Mammary epithelial cell (primary cell): Measurements from ENCODE around the gene HSPA12B.

Experiments used
- EZH2 ChIP-seq: IDR thresholded peaks from 2 replicates; pipeline ENCODE4 v1.6.1; 2012; ENCODE audit warnings: low read length, inconsistent platforms, borderline replicate concordance
- TF ChIP-seq, protein P1 (sequence below), 2 donors: IDR thresholded peaks in 1 of 2; conservative IDR thresholded peaks in 1 of 2; 2 replicates each; pipeline ENCODE4 v1.5.1; 2011 to 2012; ENCODE audit warnings: inconsistent platforms in 2 of 2, low read length in 2 of 2, mild to moderate bottlenecking in 2 of 2, control low read depth in 1 of 2, low read depth in 1 of 2; ENCODE audit not compliant: insufficient read depth in 1 of 2; ENCODE audit errors: extremely low read depth in 1 of 2

GRCh38 chr20:3798373-3798768 is 65.9 kb downstream of the HSPA12B start:
- TF ChIP-seq, protein P1, sequence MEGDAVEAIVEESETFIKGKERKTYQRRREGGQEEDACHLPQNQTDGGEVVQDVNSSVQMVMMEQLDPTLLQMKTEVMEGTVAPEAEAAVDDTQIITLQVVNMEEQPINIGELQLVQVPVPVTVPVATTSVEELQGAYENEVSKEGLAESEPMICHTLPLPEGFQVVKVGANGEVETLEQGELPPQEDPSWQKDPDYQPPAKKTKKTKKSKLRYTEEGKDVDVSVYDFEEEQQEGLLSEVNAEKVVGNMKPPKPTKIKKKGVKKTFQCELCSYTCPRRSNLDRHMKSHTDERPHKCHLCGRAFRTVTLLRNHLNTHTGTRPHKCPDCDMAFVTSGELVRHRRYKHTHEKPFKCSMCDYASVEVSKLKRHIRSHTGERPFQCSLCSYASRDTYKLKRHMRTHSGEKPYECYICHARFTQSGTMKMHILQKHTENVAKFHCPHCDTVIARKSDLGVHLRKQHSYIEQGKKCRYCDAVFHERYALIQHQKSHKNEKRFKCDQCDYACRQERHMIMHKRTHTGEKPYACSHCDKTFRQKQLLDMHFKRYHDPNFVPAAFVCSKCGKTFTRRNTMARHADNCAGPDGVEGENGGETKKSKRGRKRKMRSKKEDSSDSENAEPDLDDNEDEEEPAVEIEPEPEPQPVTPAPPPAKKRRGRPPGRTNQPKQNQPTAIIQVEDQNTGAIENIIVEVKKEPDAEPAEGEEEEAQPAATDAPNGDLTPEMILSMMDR (conservative IDR thresholded peaks at IDR 0.05 in 1 of 2, IDR thresholded peaks at IDR 0.05 in 1 of 2; ENCODE audit: extremely low read depth in 1 of 2, insufficient read depth in 1 of 2, low read depth in 1 of 2, low read length in 2 of 2) = no peak
- TF ChIP-seq EZH2 = no peak
